ENCODE measurements around the gene AURKB.

- TF ChIP-seq CTCF (IDR thresholded peaks at IDR 0.05; ENCODE audit: low read depth, low read length) (no peak), POLR2A (IDR thresholded peaks at IDR 0.05; ENCODE audit: extremely low read depth, insufficient read length) (no peak), MAX (IDR thresholded peaks at IDR 0.05; ENCODE audit: low read depth, low read length) (no peak)
These were observed 19.9 kb downstream of the AURKB start for GRCh38 chr17:8190506-8190905.

Data from NB4 (cell line).